GM18502 (cell line): ENCODE data around the gene CPPED1.

Experiments used
- ATAC-seq: cut with Tn5 transposase; IDR thresholded peaks from one replicate; pipeline ENCODE4 v1.9.1; 2021; ENCODE audit warnings: mild to moderate bottlenecking; ENCODE audit not compliant: unreplicated experiment, poor library complexity

Gene CPPED1

DNA sequence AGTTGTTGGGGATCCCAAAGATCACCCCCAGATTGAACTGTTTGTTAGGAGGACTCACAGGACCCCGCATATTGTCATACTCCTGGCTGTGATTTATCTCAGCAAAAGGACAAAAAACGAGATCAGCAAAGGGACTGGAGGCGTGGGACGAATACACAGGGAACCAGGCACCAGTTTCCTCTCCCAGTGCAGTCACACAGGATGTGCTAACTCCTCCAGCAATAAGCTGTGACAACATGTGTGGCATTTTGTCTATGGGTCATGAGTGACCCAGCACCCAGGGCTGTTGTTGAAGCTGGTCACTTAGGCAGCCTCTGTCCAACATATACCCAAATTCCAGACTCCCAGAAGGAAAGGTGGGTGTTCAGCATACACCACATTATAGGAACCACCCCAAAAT, 60.9 kb downstream of the CPPED1 start:
- no peak for ATAC-seq

- ATAC-seq: no peak
Observed at GRCh38 chr16:12740986-12741610, 62.6 kb downstream of the CPPED1 start.

GRCh38 chr16:12739738-12740137, 63.9 kb downstream of the CPPED1 start:
- no peak for ATAC-seq

GRCh38 chr16:12737563-12737962, 66.1 kb downstream of the CPPED1 start:
- no peak for ATAC-seq

DNA sequence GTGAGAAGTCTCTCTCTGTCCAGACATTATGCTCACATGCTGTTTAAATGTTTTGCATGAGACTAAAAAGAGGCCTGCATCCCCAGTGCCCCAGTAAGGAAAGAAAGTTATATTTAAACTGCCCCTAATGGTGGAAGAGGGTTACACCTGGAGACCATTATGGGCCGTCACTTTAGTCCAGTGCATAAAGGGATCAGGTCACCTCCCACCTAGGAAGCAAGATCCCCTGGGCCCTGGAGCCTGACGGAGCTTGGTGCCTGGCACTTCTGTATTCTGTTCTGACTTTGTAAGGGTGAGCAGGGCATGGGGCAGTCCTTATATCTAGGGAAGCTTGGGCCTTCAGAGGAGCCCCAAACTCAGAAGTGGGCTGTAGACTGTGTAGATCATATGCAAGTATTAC, 67.9 kb downstream of the CPPED1 start:
- no peak for ATAC-seq

DNA sequence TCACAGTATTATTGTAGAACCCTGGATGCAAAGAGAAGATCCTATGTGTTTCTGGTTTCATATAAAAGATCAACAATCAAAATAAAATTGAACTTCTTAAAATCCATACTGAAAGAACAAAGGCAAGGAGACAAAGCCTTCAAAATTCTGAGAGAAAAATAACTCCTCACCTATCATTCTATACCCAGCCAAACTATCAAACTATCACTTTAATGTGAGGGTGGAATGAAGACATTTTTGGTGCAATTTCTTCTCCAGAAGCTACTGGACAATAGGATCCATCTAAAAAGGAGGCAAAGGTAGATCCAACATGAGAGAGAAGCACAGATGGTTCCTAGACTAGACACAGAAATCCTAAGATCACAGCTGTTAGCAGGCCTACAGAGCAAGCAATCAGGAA, 71.1 kb downstream of the CPPED1 start:
- ATAC-seq: no peak

- no peak for ATAC-seq
Observed at GRCh38 chr16:12729448-12729847, 74.2 kb downstream of the CPPED1 start.

- ATAC-seq: no peak
Observed at GRCh38 chr16:12728469-12728868, 75.2 kb downstream of the CPPED1 start.

- ATAC-seq: no peak
Observed at GRCh38 chr16:12724226-12724625, 79.5 kb downstream of the CPPED1 start.

DNA sequence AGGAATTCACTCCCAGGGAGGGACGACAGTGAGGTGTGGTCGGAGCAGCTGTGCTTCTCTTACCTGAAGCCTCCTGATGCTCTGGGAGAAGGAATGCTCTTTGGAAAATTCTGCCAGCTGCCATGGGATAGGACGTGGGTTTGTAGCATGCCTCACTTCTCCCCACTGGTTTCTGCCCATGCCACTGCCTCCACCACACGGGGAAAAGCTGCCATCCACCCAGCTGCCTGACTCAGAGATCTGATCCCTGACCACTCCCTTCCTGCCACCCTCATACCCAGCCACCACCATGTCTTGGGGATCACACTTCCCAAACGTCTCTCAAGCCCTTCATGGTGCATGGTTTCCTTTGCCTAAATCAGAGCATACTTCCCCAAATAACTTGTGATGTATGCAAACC, 80.0 kb downstream of the CPPED1 start:
- ATAC-seq: no peak

GRCh38 chr16:12721841-12722421, 81.8 kb downstream of the CPPED1 start:
- ATAC-seq: no peak

DNA sequence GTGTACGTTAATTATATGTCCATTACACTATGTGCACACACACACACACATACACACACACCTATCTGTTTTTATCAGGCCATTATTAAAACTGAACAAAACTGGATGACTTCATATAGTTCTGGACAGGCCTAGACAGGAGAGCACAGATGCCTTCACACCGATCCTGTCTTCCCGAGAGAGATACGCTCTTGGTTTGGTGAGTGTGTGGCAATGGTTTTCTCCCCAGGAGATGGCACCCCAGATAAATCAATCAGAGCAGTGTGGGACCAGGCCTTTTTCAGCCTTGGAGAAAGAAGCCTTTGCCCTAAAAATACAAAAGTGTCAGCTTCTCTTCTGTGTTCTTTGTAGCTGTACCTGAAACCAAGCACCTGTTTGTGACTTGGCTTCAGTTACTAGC, 83.7 kb downstream of the CPPED1 start:
- ATAC-seq: no peak

DNA sequence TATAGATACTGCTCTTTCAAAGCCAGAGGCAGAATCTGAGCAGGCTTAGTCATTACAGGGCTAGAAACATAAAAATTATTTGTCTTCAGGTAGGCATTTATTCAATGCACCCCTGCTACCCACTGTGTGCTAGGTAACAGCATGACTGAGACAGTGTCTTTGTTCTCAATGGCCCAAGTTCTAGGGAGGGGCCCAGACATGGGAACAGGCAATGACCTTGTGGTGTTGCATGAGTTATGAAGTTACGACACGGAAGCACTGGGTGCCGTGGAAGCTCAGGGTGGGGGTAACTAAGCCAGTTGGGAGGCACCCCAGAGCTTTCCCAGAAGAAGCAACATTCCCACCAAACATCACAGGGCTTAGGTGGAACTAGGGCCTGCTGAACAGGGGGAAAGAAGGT, 87.0 kb downstream of the CPPED1 start:
- ATAC-seq: no peak

- no peak for ATAC-seq
Observed at GRCh38 chr16:12709807-12710206, 93.9 kb downstream of the CPPED1 start.

DNA sequence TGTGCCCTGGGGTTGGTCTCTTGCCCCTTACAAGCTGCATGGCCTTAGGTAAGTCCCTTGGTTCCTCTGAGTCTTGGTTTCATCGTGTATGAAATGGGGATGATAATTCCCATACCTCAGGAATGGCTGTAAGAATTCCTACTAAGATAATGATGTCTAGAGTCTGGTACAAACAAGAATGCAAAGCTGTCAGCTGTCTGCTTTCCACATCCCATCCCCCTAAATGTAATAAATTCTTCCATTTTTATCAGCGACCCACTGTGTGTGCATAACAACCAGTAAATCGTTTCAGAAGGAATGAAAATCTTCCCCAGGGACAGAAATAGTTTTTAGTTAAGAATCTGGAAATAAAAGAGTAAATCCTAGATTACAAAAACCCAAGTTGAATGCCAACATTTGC, 95.4 kb downstream of the CPPED1 start:
- ATAC-seq: no peak

GRCh38 chr16:12706628-12707027, 97.1 kb downstream of the CPPED1 start:
- no peak for ATAC-seq

DNA sequence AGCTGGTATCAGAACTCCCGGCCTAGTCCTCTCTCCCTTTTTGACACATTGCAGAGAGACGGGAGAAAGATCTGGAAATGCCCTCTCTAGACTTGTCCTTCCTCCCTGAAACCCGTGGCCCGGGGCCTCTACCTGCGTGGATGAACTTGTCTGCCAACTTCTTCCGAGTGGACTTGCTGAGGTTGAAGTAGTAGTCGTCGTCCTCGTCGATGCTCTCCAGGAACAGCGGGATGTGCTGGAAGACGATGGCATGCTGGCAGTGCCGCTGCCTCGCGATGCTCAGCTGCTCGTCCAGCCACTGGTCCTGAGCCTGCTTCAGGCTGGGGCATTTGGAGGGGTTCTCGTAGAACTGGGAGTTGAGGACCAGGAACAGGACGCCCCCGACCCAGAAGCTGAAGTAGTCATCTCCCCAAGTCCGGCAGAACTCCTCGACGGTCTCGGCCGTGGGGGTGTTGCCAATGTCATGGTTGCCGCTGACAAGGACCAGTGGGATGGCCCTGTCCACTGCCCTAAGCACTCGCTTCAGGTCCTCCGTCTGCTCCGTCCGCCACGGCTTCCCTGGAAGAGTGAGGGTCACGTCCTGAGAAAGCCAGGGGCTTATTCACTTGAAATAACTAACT, 99.1 kb downstream of the CPPED1 start:
- ATAC-seq: no peak

DNA sequence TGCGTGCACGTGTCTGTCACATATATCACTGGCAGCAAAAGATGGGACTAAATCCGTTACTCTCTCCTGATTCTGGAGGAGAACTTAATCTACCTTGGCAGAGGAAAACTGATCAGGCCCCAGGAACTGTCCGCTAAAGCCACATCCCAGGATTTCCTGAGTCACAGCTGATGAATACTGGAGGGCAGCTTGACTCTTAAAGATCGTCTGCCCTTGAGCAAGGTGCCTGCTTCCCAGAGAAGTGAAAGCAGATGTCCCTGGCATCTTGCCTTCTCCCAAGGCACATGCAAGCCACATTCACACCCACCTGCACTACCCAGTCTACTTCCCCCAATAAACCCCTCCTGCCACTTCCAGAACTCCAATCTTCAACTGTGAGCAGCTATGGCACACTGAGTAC, 99.8 kb downstream of the CPPED1 start:
- ATAC-seq: no peak

DNA sequence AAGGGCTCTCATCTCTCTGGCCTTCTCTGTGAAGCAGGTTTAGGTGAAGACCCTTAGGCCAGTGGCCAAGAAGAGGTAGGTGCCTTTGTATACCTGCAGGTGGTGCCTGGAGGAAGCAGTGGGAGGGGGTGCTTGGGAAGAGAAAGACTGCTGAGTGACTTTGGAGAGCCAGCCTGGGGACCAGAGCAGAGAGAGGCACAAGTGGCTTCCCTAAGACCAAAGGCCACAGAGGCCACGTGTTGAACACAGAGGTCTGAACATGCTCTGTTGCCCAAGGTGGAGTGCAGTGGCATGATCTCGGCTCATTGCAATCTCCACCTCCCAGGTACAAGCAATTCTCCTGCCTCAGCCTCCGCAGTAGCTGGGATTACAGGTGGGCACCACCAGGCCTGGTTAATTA, 103.5 kb downstream of the CPPED1 start:
- no peak for ATAC-seq

- ATAC-seq: no peak
Observed at GRCh38 chr16:12699161-12699560, 104.5 kb downstream of the CPPED1 start.

DNA sequence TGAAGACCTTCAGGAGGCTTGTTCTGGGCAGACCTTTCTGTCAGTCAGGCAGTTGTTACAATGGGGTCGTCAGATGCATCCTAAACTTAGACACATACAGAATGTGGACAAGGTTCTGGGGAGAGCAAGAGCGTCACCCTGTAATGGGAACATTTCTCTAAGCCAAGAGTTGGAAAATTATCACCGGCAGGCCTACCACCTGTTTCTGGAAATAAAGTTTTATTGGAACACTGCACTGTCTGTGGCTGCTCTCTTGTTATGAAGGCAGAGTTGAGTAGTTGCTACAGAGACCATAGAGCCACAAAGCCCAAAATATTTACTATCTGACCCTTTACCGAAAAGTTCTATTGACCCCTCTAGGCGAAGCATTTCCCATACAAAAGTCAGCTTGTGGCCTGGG, 106.2 kb downstream of the CPPED1 start:
- no peak for ATAC-seq

DNA sequence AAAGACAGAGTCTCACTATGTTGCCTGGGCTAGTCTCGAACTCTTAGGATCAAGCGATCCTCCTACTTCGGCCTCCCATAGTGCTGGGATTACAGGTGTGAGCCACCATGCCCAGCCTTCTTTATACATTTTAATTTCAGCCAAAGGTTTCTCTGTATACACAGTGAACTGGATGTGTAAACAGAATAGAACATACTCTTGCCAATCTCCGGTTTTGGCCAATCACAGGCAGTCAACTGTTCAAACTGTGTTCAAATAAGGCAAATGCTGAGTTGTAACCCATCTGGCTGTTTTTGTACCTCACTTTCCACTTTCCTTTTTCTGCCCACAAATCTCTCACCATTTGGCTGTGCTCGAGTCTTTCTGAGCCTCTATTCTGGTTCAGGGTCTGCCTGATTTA, 108.2 kb downstream of the CPPED1 start:
- no peak for ATAC-seq
